Neural cell (in vitro differentiated cells): ENCODE data around the gene PPM1L. TPM values are rescaled to one million over a fixed set of nuclear protein-coding genes. Genes with fewer than 3 reads are reported as not detected.

Experiments used
- H2AFZ ChIP-seq: fragments of 200-600, 300-800 bp; sonication (generic), shearing (Covaris generic); 2 replicates; pipeline ENCODE4 v1.6.0; 2014; ENCODE audit warnings: low read depth, mild to moderate bottlenecking, antibody characterized with exemption, low read length, moderate library complexity
- H3F3A ChIP-seq: fragments of 200-600 bp; shearing (Covaris generic); 2 replicates; pipeline ENCODE4 v1.6.1; 2016; ENCODE audit warnings: mild to moderate bottlenecking, moderate library complexity, mixed read lengths, antibody characterized with exemption, low read length; ENCODE audit not compliant: insufficient read depth, poor library complexity, severe bottlenecking
- H3K27ac ChIP-seq: fragments of 200-600, 300-800 bp; sonication (generic), shearing (Covaris generic); 2 replicates; pipeline ENCODE4 v1.5.1; 2014; ENCODE audit warnings: mild to moderate bottlenecking, low read length, moderate library complexity
- H3K27me3 ChIP-seq: fragments of 300-800, 200-600 bp; sonication (generic), shearing (Covaris generic); 2 replicates; pipeline ENCODE4 v1.6.0; 2014; ENCODE audit warnings: mild to moderate bottlenecking, low read depth, low read length, moderate library complexity; ENCODE audit not compliant: insufficient read depth
- H3K36me3 ChIP-seq: fragments of 300-800, 200-600 bp; sonication (generic), shearing (Covaris generic); 2 replicates; pipeline ENCODE4 v1.5.1; 2014; ENCODE audit warnings: mild to moderate bottlenecking, antibody characterized with exemption, low read length, moderate library complexity; ENCODE audit not compliant: insufficient read depth
- H3K4me2 ChIP-seq: fragments of 300-800, 200-600 bp; sonication (generic), shearing (Covaris generic); 2 replicates; pipeline ENCODE4 v1.6.0; 2014; ENCODE audit warnings: mild to moderate bottlenecking, low read length
- H3K4me3 ChIP-seq: fragments of 300-800, 200-600 bp; sonication (generic), shearing (Covaris generic); 2 replicates; pipeline ENCODE4 v1.5.1; 2014; ENCODE audit warnings: mild to moderate bottlenecking, low read length, moderate library complexity
- H3K79me2 ChIP-seq: fragments of 200-600 bp; shearing (Covaris generic); replicated peaks from 2 replicates; pipeline ENCODE4 v1.6.0; 2014; ENCODE audit warnings: mild to moderate bottlenecking, low read length, moderate library complexity; ENCODE audit not compliant: insufficient read depth
- H3K9ac ChIP-seq: fragments of 300-800, 200-600 bp; sonication (generic), shearing (Covaris generic); 2 replicates; pipeline ENCODE4 v1.6.1; 2016; ENCODE audit warnings: mild to moderate bottlenecking, low read length, mixed read lengths
- H3K9me2 ChIP-seq: fragments of 200-600 bp; shearing (Covaris generic); 2 replicates; pipeline ENCODE4 v1.6.1; 2016; ENCODE audit warnings: mild to moderate bottlenecking, low read length, mixed read lengths; ENCODE audit not compliant: insufficient read depth
- H3K9me3 ChIP-seq: fragments of 200-600, 300-800 bp; sonication (generic), shearing (Covaris generic); 2 replicates; pipeline ENCODE4 v1.6.1; 2016; ENCODE audit warnings: mild to moderate bottlenecking, mixed run types, low read length, moderate library complexity, mixed read lengths
- H4K20me1 ChIP-seq: fragments of 200-600 bp; shearing (Covaris generic); 2 replicates; pipeline ENCODE4 v1.6.1; 2016; ENCODE audit warnings: mild to moderate bottlenecking, mixed run types; ENCODE audit not compliant: insufficient read depth
- CTCF ChIP-seq: fragments of 450-650 bp; IDR thresholded peaks from 2 replicates; pipeline ENCODE4 v1.5.1; 2014; ENCODE audit warnings: antibody characterized with exemption, mild to moderate bottlenecking, moderate library complexity; ENCODE audit not compliant: poor library complexity, severe bottlenecking
- EP300 ChIP-seq: fragments of 450-650 bp; conservative IDR thresholded peaks from 2 replicates; pipeline ENCODE4 v1.6.1; 2014; ENCODE audit warnings: antibody characterized with exemption, mild to moderate bottlenecking, moderate library complexity; ENCODE audit not compliant: poor library complexity, severe bottlenecking
- EZH2 ChIP-seq: fragments of 200-600, 300-800 bp; shearing (Covaris generic), sonication (generic); IDR thresholded peaks from 2 replicates; pipeline ENCODE4 v1.6.1; 2014; ENCODE audit warnings: antibody characterized with exemption, low read length, borderline replicate concordance, mild to moderate bottlenecking; ENCODE audit not compliant: insufficient read depth, poor library complexity, severe bottlenecking
- MXI1 ChIP-seq: fragments of 450-650 bp; conservative IDR thresholded peaks from 2 replicates; pipeline ENCODE4 v1.6.1; 2014; ENCODE audit warnings: antibody characterized with exemption, mild to moderate bottlenecking; ENCODE audit not compliant: poor library complexity, severe bottlenecking
- POLR2AphosphoS5 ChIP-seq: IDR thresholded peaks from 2 replicates; pipeline ENCODE4 v1.6.1; 2012
- RAD21 ChIP-seq: fragments of 450-650 bp; conservative IDR thresholded peaks from 2 replicates; pipeline ENCODE4 v1.6.1; 2014; ENCODE audit warnings: antibody characterized with exemption, mild to moderate bottlenecking, moderate library complexity
- REST ChIP-seq: IDR thresholded peaks from 2 replicates; pipeline ENCODE4 v1.6.1; 2012; ENCODE audit warnings: borderline replicate concordance
- SMC3 ChIP-seq: fragments of 450-650 bp; conservative IDR thresholded peaks from 2 replicates; pipeline ENCODE4 v1.6.1; 2014; ENCODE audit warnings: antibody characterized with exemption, mild to moderate bottlenecking, moderate library complexity; ENCODE audit not compliant: poor library complexity
- TAF1 ChIP-seq: IDR thresholded peaks from 2 replicates; pipeline ENCODE4 v1.6.1; 2012; ENCODE audit warnings: low read depth
- polyA plus RNA-seq: library from polyadenylated mRNA; depleted of rRNA; stranded (reverse); fragments of >200 nt; gene quantifications from 2 replicates; pipeline ENCODE4 v1.2.3, GENCODE V29; 2014

The PPM1L gene
- polyA plus RNA-seq, 1 donor from 2014 or later: 24.9 TPM

GRCh38 chr3:161064413-161064812 is 308.4 kb downstream of the PPM1L start:
- TF ChIP-seq CTCF (no peak), REST (no peak), TAF1 (no peak), POLR2AphosphoS5 (no peak), SMC3 (no peak), MXI1 (no peak), EZH2 (no peak), EP300 (no peak), RAD21 (no peak)
- Histone ChIP-seq H3K36me3 (no peaks in the 10 kb centered on the region), H3K4me2 (no peak overlapping the region), H3K9me2 (no peaks in the 10 kb centered on the region), H3K27me3 (no peaks in the 10 kb centered on the region), H3F3A (no peaks in the 10 kb centered on the region), H3K9me3 (no peaks in the 10 kb centered on the region), H3K79me2 (no peaks in the 10 kb centered on the region), H2AFZ (no peak overlapping the region), H3K4me3 (no peak overlapping the region), H3K27ac (no peak overlapping the region), H3K9ac (no peak overlapping the region), H4K20me1 (no peaks in the 10 kb centered on the region)

GRCh38 chr3:161066930-161067329 is 310.9 kb downstream of the PPM1L start:
- H3K36me3 ChIP-seq: no peaks in the 10 kb centered on the region
- no peaks in the 10 kb centered on the region for H4K20me1 ChIP-seq
- TF ChIP-seq RAD21 (no peak), REST (no peak), MXI1 (no peak), EZH2 (no peak), TAF1 (no peak), SMC3 (no peak), EP300 (no peak), POLR2AphosphoS5 (no peak), CTCF (no peak)
- H2AFZ ChIP-seq: no peak overlapping the region
- no peak overlapping the region for H3K4me3 ChIP-seq
- no peaks in the 10 kb centered on the region for H3F3A ChIP-seq
- H3K79me2 ChIP-seq: no peaks in the 10 kb centered on the region
- no peaks in the 10 kb centered on the region for H3K9me2 ChIP-seq
- no peaks in the 10 kb centered on the region for H3K9me3 ChIP-seq
- H3K4me2 ChIP-seq: no peak overlapping the region
- H3K27me3 ChIP-seq: no peaks in the 10 kb centered on the region
- H3K9ac ChIP-seq: no peak overlapping the region
- no peak overlapping the region for H3K27ac ChIP-seq
